Ammon's horn (tissue), 1 donor: ENCODE data around the gene ST3GAL5.

ENCODE experiments used
- DNase-seq: peaks from one replicate; pipeline ENCODE4 v3.0.0-alpha.2; 2016; ENCODE audit warnings: low spot score

Gene ST3GAL5

DNA sequence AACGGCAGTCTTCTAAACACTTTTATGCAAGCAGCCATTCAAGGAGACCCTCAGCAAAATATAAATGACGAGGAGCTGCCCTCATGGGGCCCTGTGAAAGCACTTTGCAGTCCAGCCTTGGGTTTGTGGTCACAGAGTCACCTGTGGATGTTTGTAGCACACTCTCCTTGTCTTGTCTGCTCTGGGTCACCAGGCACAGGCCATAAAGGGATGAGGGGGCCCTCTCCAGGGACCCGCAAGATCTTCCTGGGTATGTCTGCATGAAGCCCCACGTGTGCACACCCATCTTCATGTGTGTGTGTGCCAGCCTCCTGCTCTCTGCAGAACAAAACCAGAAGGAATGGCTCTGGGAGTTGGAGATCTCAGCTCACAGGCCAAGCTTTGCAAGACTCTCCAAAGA, 98.8 kb downstream of the ST3GAL5 start:
- DNase-seq: no peak

GRCh38 chr2:85789271-85789670, 99.5 kb downstream of the ST3GAL5 start:
- DNase-seq: no peak

DNA sequence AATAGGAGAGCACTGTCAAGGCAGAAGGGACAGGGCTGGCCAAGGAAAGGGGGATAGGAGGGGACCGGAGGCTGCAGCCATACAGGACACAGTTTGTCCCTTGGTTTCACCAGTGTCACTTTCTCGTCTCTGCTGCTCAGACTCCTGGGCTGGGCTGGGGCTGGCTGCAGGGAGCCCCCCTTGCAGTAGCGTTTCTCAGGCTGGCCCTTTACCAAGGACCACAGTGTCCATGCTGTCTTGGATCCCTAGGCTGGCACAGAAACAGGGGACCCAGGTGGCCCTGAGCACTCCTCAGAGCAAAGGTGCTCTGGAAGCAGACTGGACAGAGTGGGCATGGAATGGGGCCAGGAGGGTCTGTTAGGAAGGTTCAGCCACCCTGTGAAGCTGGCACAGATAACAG, 100.2 kb downstream of the ST3GAL5 start:
- no peak for DNase-seq

DNA sequence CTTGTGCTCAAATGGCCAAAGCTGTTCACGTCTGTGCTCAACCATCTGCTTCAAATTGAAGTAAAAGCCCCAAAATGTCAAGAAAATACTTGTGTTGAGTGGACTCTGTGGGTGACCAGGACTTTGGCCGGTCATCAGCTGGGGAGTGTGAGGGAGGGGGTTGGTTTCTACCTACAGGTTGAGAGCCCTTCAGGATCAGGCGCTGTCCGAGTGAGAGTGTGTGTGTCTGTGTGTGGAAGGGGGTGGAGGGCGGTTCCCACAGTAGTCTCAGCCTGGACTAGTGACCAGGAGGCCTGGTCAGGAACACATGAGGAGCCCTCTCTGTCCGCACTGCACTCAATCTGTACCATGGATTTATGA, 100.8 kb downstream of the ST3GAL5 start:
- DNase-seq: no peak

GRCh38 chr2:85787282-85787980, 101.4 kb downstream of the ST3GAL5 start:
- no peak for DNase-seq
